HG03045 (cell line): ENCODE results near the gene ZNF547.
"Not testable (repeated sequence)": the region's sequence is repeated elsewhere in the genome, so short reads cannot be mapped to it uniquely, and the experiment has no call there.

ENCODE experiments used
- ATAC-seq: cut with Tn5 transposase; IDR thresholded peaks from one replicate; pipeline ENCODE4 v1.9.1; 2021; ENCODE audit warnings: mild to moderate bottlenecking, moderate library complexity; ENCODE audit not compliant: unreplicated experiment

ZNF547 gene

DNA sequence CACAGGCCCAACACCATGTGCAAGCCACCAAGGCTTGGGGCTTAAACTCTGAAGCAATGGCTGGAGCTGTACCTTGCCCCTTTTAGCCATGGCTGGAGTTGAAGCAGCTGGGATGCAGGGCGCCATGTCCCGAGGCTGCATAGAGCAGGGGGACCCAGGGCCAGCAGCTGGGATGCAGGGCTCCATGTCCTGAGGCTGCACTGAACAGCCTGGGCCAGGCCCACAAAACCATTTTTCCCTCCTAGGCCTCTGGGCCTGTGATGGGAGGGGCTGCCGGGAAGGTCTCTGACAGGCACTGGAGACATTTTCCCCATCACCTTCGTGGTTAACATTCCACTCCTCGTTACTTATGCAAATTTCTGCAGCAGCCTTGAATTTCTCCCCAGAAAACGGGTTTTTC lies 10.8 kb downstream of the ZNF547 start:
- ATAC-seq = no peak

DNA sequence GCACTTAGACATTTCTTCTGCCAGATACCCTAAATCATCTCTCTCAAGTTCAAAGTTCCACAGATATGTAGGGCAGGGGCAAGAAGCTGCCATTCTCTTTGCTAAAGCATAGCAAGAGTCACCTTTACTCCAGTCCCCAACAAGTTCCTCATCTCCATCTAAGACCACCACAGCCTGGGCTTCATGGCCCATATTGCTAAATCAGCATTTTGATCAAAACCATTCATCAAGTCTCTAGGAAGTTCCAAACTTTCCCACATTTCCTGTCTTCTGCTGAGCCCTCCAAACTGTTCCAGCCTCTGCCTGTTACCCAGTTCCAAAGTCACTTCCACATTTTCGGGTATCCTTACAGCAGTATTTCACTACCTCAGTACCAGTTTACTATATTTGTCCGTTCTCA lies 11.3 kb downstream of the ZNF547 start:
- ATAC-seq = not testable (repeated sequence)

DNA sequence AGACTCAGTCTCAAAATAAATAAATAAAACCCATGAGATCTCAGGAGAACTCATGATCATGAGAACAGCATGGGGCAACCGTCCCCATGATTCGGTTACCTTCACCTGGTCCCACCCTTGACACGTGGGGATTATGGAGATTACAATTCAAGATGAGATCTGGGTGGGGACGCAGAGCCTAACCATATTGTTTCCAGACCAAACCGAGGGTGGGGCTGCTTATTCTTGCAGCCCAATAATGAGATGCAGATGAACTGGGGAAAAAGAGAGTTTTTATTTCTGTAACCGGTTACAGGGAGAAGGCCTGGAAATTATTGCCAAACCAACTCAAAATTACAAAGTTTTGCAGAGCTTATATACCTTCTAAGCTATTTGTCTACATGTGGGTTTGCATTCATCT lies 12.8 kb downstream of the ZNF547 start:
- no peak for ATAC-seq

DNA sequence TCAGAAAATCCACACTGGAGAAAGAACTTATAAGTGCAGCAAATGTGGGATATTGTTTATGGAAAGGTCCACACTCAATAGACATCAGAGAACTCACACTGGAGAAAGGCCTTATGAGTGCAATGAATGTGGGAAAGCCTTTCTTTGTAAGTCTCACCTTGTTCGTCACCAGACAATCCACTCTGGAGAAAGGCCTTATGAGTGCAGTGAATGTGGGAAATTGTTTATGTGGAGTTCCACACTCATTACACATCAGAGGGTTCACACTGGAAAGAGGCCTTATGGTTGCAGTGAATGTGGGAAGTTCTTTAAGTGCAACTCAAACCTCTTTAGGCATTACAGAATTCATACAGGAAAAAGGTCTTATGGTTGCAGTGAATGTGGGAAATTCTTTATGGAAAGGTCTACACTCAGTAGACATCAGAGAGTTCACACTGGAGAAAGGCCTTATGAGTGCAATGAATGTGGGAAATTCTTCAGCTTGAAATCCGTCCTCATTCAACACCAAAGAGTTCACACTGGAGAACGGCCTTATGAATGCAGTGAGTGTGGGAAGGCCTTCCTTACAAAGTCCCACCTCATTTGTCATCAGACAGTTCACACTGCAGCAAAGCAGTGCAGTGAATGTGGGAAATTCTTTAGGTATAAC lies 14.3 kb downstream of the ZNF547 start:
- ATAC-seq = no peak

DNA sequence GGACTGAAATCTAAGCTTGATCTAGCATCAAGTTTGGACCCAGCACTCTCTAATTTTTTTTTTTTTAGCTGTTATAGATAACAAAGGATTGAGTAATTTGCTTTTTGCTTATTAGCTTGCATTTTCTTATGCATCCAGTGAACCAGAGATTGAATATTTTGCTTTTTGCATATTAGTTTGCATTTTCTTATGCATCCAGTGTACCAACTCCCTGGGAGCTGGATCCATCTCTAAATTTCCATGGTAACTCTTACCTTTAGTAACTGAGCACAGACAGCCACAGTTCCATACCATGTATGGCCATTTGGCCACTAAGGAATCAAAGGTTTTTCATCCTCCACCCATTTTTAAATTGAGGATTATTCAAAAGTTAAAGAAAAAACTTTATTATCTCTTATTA lies 17.6 kb downstream of the ZNF547 start:
- no peak for ATAC-seq

DNA sequence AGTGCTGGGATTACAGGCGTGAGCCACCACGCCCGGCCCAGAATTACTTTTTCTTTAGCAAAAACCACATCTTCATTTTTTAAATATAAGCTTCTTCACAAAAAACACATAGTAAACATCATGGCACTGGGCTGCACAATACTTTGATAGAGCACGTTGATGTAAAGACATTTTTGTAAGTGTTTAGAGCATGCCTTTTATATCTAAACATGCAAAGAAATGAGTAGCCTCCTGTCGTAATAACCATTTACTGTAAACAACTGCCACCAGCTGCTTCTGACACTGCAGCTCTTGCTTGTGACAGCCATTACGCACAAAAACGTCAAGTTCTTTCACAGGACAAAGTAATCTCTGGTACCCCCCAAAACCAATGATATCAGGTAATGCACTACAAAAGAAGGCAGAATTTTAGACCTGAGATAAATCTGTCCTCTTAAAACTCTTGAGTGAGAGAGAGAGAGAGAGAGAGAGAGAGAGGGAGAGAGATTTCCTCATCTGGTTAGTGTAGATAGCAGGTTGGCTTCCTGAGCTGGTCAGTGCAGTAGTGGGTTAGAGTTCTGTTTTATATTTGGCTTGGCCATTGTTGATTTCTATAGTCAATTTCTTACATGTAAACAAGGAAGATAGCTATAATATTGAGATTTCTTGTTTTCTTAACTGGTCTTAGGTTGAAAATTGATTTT lies 19.6 kb downstream of the ZNF547 start:
- no peak for ATAC-seq

DNA sequence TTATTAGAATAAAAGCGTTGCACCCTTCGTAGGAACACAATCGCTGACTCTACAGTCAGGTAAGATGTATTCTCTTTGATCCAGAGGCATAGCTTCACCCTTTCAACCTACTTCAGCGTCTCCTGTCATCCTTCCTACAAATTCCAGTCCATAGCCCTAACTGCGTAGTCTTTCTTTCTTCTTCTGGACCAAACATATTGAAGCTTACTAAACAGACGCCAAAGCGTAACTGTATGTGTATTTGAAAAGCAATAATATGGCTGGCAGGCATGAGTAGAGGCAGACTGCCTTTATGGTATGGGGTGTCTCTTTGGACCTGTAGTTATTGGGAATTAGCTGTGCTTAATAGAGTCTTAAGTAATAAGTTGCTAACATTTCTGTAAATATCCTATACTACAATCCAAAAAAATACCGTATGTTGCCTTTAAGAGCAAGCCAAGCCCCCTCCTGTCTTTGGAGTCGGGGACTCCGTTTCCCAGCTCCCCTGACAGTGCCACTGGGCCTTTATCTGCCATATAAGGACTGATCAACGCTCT lies 25.9 kb downstream of the ZNF547 start:
- ATAC-seq = no peak

DNA sequence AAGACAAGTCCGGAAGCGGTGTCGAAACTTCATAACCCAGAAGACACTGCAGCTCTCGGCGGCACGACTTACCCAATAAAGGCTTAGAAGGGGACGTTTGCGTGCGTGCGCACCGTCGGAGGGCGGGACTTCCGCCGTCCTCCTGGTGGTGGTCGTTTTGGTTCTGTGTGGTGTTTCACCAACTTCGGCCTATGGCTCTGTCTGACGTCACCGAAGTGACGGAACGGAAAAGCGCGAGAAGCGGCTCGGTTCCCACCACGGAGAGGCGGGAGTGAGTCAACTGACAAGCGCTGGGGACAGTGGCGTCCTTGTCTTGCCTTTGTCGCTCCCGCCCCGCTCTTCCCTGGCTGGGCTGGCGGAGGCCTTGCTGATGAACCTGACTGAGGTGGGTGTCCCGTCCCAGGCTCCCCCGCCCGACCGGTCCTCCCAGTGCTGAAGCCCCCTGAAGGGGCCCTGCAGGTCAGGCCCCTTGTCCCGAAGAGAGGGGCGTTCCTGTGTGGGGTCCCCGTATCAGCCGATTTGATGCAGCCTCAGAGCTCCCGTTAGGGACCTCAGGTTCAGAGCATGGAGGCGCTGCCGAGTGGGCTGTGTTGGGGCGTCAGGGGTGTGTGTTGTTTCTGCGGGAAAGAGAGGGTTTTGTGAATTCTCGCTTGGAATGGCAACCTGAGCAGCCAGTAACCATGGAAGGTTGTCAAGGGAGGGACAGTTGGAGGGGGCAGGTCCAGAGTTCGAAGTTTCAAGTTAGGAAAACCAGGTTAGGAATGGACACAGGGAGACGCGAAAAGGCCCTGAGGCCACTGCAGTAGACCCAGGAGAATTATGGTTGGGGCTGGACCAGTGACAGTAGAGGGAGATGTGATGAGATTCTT lies 26.6 kb downstream of the ZNF547 start, which contains the start of gene ZNF548:
Gene ZNF548, plus strand, starts transcription at position 125 of the 869 bp plus-strand sequence. Its CDS starts 246 bp downstream, at position 371.
- ATAC-seq = peak; percentile 95

DNA sequence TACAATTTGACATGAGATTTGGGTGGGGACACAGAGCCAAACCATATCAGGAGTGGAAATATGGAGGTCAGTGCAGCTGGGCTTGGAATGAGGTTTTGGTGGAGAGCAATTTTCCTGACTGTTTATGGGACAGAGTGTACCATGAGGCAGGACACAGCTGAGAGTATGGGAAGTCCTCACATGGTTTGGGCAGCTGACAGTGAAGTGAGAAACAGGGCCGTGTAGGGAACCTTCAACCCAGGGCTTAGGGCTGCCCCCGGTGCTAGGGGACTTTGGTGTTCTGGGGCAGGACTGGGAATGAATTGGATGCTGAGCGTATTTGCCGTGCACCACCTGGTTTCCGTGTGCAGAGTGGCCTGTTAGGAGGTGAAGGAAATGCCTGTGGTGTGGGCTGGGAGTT lies 32.4 kb downstream of the ZNF547 start:
- no peak for ATAC-seq

DNA sequence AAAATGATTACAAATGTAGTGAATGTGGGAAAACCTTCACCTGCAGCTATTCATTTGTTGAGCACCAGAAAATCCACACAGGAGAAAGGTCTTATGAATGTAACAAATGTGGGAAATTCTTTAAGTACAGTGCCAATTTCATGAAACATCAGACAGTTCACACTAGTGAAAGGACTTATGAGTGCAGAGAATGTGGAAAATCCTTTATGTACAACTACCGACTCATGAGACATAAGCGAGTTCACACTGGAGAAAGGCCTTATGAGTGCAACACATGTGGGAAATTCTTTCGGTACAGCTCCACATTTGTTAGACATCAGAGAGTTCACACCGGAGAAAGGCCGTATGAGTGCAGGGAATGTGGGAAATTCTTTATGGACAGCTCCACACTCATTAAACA lies 35.5 kb downstream of the ZNF547 start:
- no peak for ATAC-seq

DNA sequence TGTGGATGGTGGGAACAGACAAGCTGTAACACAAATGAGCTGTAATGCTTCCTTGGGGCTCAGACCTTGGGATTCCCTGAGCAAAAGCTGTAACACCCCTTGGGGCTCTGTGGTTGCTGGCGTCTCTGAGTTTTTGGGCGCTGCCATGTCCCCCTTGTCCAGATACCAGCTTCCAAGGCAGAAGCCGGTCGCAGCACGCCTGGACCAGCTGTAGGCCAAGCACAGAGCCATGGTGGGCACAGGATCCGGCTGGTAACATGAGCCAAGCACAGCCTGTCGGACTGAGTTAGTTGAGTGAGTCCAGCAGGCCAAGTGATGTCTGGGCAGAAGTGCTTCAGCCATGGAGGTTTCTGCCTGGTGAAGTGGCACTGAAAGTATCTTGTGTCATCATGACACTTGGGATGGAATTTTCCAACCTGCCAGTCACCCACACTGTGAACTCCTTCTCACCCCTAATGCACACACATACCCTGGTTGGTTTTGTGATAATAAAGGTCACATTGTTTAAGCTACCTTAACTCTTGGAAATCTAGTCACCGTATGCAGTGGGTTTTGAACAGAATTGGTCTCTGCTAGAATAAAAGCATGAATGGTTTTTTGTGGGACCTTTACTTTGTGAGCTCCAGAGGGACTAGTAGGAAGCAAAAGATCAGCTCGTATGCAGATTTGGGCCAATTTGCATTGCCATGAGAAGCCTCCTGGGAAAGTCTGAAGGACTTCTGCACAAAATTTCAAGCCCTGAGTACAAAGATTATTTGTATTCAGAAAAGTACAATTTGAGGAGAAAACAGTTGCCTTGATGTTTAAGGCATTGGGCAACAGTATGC lies 40.6 kb downstream of the ZNF547 start:
- ATAC-seq = no peak

DNA sequence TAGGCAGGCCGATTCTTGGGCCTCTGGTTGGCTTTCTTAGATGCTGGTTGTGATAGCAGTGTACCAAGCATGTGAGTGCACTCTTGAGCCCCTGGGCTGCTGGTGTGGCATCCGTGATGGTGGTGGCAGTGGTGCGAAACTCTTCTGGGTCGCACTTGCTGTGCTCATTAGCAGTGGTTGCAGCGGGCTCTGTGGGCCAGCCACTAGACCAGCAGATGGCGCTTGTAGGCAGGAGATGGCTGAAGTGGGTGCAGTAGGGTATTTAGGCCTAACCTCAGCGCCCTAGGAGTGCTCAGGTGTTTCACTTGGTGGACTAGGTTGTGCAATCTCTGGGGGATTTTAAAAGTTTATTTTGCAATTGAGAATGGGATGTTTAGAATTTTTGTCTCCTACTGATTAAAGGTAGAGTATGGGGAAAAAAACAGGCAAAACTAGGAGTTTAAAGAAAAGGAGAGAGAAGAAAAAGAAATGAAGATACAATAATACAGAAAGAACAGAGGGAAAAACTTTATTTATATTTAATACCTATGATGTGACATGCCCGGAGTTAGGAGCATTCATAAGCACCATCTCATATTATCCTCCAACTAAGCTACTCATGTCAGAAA lies 43.3 kb downstream of the ZNF547 start:
- ATAC-seq = no peak

DNA sequence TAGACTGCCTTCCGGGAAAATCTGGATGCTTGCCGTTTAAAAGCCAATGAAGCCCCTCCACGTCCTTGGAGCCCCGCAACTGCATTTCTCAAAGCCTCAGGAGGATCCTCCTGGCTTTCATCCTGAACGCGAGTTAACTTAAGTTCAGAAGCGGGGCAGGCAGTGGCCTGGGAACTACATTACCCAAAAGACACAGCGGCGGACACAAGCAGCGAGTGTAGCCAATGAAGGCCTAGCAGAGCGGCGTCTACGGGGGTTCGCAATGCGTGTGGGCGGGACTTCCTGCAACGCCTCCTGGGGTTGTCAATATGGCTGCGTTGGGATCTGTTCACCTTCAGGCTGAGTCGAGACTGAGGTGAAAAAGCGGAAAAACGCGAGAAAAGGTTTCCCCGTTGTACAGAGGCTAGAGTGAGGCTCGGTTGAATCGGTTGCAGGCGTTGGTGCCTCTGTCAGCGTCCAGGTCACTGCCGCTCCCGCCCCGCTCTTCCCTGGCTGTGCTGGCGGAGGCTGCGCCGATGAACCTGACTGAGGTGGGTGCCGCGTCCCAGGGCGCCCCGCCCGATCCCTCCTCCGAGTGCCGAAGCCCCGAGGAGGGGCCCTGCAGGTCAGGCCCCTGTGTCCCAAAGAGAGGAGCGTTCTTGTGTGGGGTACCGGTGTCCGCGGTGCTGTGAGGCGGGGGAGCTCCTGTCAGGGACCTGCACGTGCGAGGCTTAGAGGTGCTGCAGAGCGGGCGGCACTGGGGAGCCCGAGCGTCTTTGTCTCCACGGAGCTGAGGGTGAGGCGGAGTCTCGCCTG lies 47.7 kb downstream of the ZNF547 start, which contains the start of gene ZNF17:
Gene ZNF17, plus strand, starts transcription at position 285 of the 795 bp plus-strand sequence. CDS start 2,455 bp downstream, outside the sequence.
- ATAC-seq = peak; percentile 99

DNA sequence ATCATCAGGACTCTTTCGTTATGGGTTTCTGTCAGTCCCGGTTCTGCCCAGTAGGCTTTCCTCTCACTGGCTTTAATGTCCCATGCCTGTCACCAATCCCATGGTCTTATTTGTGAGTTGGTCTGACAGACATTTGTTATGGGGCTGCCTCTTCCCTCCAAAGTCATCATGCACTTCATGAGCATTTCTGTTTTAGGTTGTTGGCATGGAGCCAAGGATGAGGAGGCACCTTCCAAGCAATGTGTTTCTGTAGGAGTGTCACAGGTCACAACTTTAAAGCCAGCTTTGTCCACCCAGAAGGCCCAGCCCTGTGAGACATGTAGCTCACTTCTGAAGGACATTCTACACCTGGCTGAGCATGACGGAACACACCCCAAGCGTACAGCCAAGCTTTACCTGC lies 56.1 kb downstream of the ZNF547 start:
- no peak for ATAC-seq

DNA sequence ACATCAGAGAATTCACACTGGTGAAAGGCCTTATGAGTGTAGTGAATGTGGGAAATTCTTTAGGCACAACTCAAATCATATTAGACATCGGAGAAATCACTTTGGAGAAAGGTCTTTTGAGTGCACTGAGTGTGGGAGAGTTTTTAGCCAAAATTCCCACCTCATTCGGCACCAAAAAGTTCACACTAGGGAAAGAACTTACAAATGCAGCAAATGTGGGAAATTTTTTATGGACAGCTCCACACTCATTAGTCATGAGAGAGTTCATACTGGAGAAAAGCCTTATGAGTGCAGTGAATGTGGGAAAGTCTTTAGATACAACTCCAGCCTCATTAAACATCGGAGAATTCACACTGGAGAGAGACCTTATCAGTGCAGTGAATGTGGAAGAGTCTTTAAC lies 57.7 kb downstream of the ZNF547 start:
- no peak for ATAC-seq
